ENCODE data around the gene PACSIN3.

The PACSIN3 gene

GRCh38 chr11:47176328-47177228 is 9.7 kb downstream of the PACSIN3 start, which contains the start of gene ARFGAP2:
Gene ARFGAP2 (minus strand): TSS chr11:47176879. CDS start chr11:47176853, 26 bp downstream.
- peak; percentile 96 to 97 for DNase-seq (ENCODE audit: low read depth in 2 of 2)

GRCh38 chr11:47175746-47176327 is 10.4 kb downstream of the PACSIN3 start:
- DNase-seq (ENCODE audit: low read depth in 2 of 2), result no peak

DNA sequence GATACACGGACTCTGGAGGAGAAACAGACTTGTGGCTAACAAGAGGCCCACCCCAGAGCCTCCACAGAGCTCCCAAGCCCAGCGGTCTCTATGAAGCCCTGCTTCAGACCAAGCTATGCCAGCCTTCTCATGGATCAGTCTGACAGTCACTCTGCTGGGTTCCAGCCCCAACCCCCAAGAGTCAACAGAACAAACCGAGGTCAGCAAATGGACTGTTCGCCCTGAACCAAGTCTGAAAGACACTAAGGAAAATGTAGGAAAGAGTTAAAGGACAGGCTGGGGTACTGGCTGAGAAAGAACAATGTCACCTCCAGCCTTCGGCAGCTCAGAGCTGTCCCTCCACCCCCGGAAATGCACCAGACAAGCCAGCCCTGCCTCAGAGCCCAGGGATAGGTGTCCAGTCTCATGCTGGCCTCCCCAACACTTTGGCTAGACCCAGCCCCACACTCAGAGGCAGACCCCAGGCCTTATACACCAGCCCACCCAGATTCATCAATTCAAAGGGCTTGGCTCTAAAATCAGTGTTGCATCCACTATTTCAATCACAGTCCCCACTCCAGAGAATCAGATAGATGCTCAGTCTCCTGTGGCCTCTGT is 13.4 kb downstream of the PACSIN3 start:
- no peak for DNase-seq (ENCODE audit: low read depth in 2 of 2)

DNA sequence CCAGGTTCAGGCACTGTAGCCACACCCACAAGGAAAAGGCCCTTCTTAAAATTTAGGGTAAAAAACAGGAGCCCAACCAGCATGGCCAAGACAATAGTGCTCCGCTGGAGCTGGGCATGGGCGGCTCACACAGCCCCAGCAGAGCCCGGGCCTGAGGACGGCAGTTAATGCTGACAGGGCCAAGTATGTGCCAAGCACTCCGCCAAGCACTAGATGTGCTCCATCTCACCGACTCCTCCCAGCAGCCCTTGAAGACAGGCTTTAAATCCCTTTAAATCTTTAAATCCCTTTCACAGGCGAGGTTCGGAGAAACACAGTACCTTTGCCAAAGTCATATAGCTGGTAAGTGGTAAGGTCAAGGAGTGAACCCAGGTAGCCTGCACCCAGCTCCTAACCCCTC is 14.4 kb downstream of the PACSIN3 start:
- no peak for DNase-seq (ENCODE audit: low read depth in 2 of 2)

- DNase-seq (ENCODE audit: low read depth in 2 of 2), result no peak
Measured at GRCh38 chr11:47171061-47171838, 15.0 kb downstream of the PACSIN3 start.

DNA sequence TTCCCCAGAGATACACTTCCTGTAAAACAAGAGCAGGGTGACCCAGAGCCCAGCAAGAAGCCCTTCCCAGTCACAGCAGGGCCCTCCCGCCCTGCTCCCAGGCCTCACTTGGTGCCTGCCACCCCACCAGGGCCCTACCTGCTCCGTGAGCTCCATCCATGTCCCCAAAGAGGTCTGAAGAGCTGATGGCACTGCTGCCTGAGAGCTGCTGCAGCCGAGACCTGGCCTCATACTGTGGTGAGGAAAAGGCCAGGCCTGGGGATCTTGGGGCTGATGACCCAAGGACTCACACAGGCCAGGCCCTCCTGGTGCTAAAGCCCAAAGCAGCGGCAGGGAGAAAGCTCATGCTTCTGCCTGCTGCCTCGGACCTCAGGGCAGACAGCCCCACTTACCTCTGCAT is 19.9 kb downstream of the PACSIN3 start:
- no peak for DNase-seq (ENCODE audit: low read depth in 2 of 2)

DNA sequence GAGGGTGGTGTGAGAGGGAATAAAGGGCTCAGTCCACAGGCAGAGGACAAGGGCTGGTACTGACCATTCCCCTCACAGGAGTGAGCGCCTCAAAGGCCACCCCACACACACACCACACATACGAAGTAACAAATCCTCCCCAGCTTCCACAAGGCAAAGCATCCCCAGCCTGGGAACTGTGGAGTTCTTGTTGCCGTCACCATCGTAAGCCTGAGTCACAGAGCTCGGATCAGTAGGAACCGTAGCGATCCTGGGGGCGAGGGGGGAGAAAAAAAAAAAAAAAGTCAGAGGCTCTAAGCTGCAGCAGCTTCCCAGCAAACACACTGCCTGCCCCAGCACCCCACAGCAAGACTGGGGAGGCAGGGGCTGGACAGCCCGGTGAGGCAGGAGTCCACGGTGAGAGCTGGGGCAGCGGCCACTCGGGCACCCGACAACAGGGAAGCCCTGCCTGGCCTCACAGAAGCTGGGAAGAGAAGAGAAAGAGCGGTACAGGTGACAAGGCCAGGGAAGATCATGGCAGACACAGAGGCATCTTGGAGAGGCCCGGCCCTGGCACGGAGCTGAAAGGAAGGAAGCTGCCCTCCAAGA is 20.9 kb downstream of the PACSIN3 start:
- no peak for DNase-seq (ENCODE audit: low read depth in 2 of 2)

- no peak for DNase-seq (ENCODE audit: low read depth in 2 of 2)
Measured at GRCh38 chr11:47164321-47164720, 21.9 kb downstream of the PACSIN3 start.

DNA sequence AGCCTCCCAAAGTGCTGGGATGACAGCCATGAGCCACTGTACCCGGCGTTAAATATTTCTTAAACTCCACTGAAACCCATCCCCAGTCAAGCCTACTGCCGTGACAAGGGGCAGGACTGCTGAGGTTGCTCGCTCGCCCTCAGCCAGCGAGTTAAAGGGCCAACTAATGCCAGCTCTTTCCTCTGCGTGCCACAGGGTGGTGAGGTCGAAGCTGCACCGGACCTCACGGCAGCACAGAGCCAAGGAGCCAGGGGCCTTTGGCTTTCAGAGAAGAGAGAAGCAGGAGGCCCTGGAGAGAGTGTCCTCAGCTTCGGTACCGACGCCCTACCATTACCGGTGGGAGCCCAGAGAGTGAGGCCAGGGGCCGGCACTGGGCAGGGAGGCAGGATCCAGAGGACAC is 22.3 kb downstream of the PACSIN3 start:
- DNase-seq (ENCODE audit: low read depth in 2 of 2), result no peak

DNA sequence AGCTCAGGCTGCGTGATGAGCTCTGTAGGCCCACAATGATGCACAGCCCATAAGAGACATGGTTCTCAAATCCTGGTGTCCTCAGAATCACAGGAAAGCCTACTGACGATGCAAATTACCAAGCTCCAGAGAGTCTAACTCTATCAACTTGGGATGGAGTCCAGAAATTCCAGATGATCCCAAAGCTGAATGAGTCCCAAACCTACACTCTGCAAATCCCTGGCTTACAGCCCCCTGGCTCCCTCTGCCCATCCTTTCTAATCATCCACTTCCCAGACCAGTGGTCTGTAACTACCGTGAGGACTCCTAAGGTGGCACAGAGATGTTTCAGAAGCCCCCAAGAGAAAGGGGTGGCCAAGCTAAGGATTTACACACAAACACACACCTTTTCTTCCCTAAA is 23.0 kb downstream of the PACSIN3 start:
- DNase-seq (ENCODE audit: low read depth in 2 of 2), result no peak

GRCh38 chr11:47162426-47162825 is 23.8 kb downstream of the PACSIN3 start:
- no peak for DNase-seq (ENCODE audit: low read depth in 2 of 2)

DNA sequence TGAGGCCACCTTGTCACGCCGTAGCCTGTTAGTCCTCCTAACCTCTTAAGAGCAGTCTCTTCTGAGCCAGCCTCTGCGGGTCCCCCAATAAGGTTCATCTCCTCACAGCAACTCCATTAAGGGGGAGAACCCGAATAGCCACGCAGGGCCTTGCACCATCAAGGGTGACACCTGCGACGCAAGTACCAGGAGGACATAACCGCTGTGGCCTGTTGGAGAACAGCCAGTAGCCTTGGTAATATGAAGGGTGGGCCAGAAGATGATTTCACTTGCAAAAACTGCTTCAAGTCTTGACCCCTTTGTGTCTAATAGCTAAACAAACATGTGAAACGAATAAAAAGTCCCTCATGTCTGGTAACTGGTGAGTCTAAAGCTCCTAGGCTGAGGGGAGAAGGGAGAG is 24.3 kb downstream of the PACSIN3 start:
- DNase-seq (ENCODE audit: low read depth in 2 of 2), result no peak

- peak in 1 of 2 donors; percentile 30 for DNase-seq (ENCODE audit: low read depth in 2 of 2)
Measured at GRCh38 chr11:47161134-47161854, 24.9 kb downstream of the PACSIN3 start.

- DNase-seq (ENCODE audit: low read depth in 2 of 2), result no peak
Measured at GRCh38 chr11:47160753-47161133, 25.5 kb downstream of the PACSIN3 start.

DNA sequence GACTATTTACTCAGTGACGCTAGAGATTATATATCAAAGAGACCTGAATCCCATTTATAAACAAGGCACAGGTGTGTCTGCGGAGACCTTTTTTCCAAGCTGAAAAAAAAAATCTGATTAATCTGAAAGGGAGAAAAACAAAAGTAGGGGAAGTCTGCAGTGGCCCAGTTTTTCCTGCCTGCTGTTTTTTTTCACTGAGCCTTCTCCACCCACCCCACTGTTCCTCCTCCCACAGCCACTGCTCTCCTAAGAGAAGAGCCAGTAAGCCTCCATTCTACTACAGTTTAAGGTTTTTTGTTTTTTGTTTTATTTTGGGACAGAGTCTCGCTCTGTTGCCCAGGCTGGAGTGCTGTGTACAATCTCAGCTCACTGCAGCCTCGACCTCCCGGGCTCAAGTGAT is 28.0 kb downstream of the PACSIN3 start:
- DNase-seq (ENCODE audit: low read depth in 2 of 2), result no peak

DNA sequence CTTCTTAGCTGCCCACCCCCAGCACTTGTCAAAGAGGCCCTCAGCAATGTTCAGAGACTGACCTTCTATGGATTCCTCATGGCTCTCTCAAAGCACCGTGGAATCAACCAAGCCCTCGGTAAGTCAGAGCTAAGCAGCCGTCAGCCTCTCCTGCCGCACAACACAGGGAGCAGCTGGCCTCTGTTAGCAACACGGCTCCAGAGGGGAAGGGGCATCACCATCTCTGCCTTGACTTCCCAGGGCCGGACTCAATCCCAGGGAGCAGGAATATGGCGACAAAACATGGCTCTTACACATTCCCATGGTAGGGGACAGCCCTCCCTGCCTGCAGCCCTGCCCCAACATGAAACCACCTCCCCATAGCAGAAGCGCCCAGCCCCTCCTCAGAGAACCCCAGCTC is 28.4 kb downstream of the PACSIN3 start:
- no peak for DNase-seq (ENCODE audit: low read depth in 2 of 2)

GRCh38 chr11:47156951-47157350 is 29.3 kb downstream of the PACSIN3 start:
- no peak for DNase-seq (ENCODE audit: low read depth in 2 of 2)

- DNase-seq (ENCODE audit: low read depth in 2 of 2), result no peak
Measured at GRCh38 chr11:47156333-47156732, 29.9 kb downstream of the PACSIN3 start.

DNA sequence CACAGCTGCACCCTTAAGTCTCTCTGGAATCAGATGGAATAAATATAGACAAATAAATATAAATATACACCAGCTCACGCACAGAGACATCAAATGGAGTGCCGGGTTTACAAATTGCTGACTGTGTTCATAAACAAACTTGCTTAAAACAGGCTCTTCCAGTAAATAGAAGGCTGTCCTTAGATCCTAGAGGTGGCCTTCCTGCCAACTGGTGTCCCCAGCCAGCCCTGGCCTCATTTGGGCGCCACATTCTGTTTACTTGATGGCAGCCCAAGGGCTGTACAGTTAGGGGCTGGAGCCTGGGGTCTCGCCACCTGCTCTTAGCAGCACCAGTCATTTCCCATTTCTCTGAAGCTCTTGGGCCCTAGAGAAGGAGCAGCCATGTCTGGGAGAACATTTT is 30.4 kb downstream of the PACSIN3 start:
- DNase-seq (ENCODE audit: low read depth in 2 of 2), result no peak

DNA sequence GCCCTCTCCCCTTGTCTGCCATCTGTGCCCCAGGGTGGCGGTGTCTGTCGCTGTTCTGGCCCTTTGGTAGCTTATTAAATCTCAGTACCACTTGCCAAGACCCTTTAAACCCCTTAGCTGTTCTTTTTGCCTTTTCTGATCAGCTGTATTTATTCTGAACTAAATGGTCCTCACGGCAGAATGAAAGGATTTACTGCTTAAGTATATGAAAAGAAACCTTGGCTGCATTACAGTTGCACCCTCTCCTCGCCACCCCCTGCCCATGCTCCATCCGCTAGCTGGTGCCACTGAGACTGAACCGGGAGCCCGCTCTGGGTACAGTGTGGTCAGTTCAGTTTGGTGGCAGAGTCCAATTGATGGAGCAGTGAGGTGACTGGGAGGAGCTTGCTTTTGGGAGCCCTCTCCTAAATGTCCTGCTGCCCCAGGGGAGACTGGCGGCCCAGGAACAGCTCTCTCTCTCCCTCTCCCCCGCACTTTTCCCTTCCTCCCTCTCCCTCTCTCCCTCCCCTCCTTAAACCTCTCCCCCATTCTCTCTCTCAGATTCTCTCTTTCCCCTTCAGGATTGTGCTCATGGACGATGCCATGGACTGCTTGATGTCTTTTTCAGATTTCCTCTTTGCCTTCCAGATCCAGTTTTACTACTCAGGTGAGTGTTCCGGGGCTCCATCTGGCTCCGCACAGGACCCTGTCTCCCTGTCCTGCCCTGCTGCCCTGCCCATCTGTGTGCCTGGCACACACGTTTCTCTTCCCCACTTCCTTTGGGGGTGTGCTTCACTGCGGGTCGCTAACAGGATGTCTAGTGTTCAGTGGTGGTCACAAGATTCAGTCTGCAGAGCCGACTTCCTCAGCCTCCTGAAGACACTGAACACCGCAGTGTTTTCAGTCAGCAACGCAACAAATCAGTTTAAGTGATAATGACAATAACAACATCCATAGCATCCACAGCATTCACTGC is 31.3 kb downstream of the PACSIN3 start:
- no peak for DNase-seq (ENCODE audit: low read depth in 2 of 2)

Measured in stimulated activated CD8-positive, alpha-beta memory T cell treated with anti-CD3 and anti-CD28 coated beads, Interleukin-15, amount 100 ng/mL, for 48 hours (primary cell).